Measurements from ENCODE around the gene ZNF655. TPM values are rescaled to one million over a fixed set of nuclear protein-coding genes. Genes with fewer than 3 reads are reported as not detected.
"Not testable (repeated sequence)": the region's sequence is repeated elsewhere in the genome, so short reads cannot be mapped to it uniquely, and the experiment has no call there.

The ZNF655 gene
- total RNA-seq, 1 donor from 2014 or later, result 59.7 TPM

GRCh38 chr7:99579281-99579955 lies 21.0 kb downstream of the ZNF655 start:
- Mint-ChIP-seq H3K9me3 (ENCODE audit: unreplicated experiment) (no peaks in the 10 kb centered on the region), H3K27me3 (ENCODE audit: low read depth, unreplicated experiment) (peaks cover 6% of the 10 kb centered on the region), H3K4me1 (ENCODE audit: low read depth, unreplicated experiment) (peaks cover 5% of the 10 kb centered on the region), H3K27ac (ENCODE audit: unreplicated experiment) (no peak overlapping the region), H3K36me3 (ENCODE audit: low read depth, unreplicated experiment) (no peaks in the 10 kb centered on the region), H3K4me3 (ENCODE audit: unreplicated experiment) (peak overlapping the region; percentile 67)
- Histone ChIP-seq H3K79me2 (ENCODE audit: insufficient read depth, low read length) (no peaks in the 10 kb centered on the region), H4K20me1 (ENCODE audit: insufficient read depth, low read length) (peaks cover 3% of the 10 kb centered on the region), H3K4me3 (ENCODE audit: insufficient read depth, low read depth, low read length) (peak overlapping the region; percentile 68), H3K27ac (ENCODE audit: low read depth, low read length) (no peak overlapping the region), H3K4me2 (ENCODE audit: low read length) (peak overlapping the region; percentile 92), H3K4me1 (ENCODE audit: insufficient read depth, low read length) (peaks cover 7% of the 10 kb centered on the region), H3K36me3 (ENCODE audit: insufficient read depth, low read length) (peaks cover 6% of the 10 kb centered on the region), H3K9ac (ENCODE audit: low read length) (peak overlapping the region; percentile 68), H3K9me3 (ENCODE audit: insufficient read depth, low read depth, low read length) (no peaks in the 10 kb centered on the region), H2AFZ (ENCODE audit: low read depth, low read length) (peak overlapping the region; percentile 90), H3K27me3 (ENCODE audit: insufficient read depth, low read length) (no peaks in the 10 kb centered on the region)
- no peak for FAIRE-seq
- no peak for DNase-seq (ENCODE audit: low read depth)
- TF ChIP-seq EZH2 (IDR thresholded peaks at IDR 0.05; ENCODE audit: insufficient read depth, low read length), result no peak
- TF ChIP-seq CTCF (IDR thresholded peaks at IDR 0.05; ENCODE audit: insufficient read depth, low read depth, low read length), result no peak

- Mint-ChIP-seq H3K27me3 (ENCODE audit: low read depth, unreplicated experiment) (peaks cover 10% of the 10 kb centered on the region), H3K36me3 (ENCODE audit: low read depth, unreplicated experiment) (no peaks in the 10 kb centered on the region), H3K4me1 (ENCODE audit: low read depth, unreplicated experiment) (peaks cover 5% of the 10 kb centered on the region), H3K9me3 (ENCODE audit: unreplicated experiment) (no peaks in the 10 kb centered on the region), H3K27ac (ENCODE audit: unreplicated experiment) (peak overlapping the region; percentile 62), H3K4me3 (ENCODE audit: unreplicated experiment) (peak overlapping the region; percentile 89)
- peak overlapping the region; percentile 92 for H3K4me2 ChIP-seq (ENCODE audit: low read length)
- no peaks in the 10 kb centered on the region for H3K9me3 ChIP-seq (ENCODE audit: insufficient read depth, low read depth, low read length)
- no peaks in the 10 kb centered on the region for H3K36me3 ChIP-seq (ENCODE audit: insufficient read depth, low read length)
- H3K9ac ChIP-seq (ENCODE audit: low read length), result peak overlapping the region; percentile 68
- H3K79me2 ChIP-seq (ENCODE audit: insufficient read depth, low read length), result no peaks in the 10 kb centered on the region
- H4K20me1 ChIP-seq (ENCODE audit: insufficient read depth, low read length), result peaks cover 3% of the 10 kb centered on the region
- TF ChIP-seq EZH2 (IDR thresholded peaks at IDR 0.05; ENCODE audit: insufficient read depth, low read length) (no peak), CTCF (IDR thresholded peaks at IDR 0.05; ENCODE audit: insufficient read depth, low read depth, low read length) (peak; percentile 24)
- no peak overlapping the region for H3K27ac ChIP-seq (ENCODE audit: low read depth, low read length)
- no peak for FAIRE-seq
- peak overlapping the region; percentile 90 for H2AFZ ChIP-seq (ENCODE audit: low read depth, low read length)
- peaks cover 7% of the 10 kb centered on the region for H3K4me1 ChIP-seq (ENCODE audit: insufficient read depth, low read length)
- no peaks in the 10 kb centered on the region for H3K27me3 ChIP-seq (ENCODE audit: insufficient read depth, low read length)
- peak overlapping the region; percentile 68 for H3K4me3 ChIP-seq (ENCODE audit: insufficient read depth, low read depth, low read length)
- peak; percentile 25 for DNase-seq (ENCODE audit: low read depth)
Measured at GRCh38 chr7:99579956-99580777, 21.7 kb downstream of the ZNF655 start.

GRCh38 chr7:99580778-99581332 lies 22.4 kb downstream of the ZNF655 start:
- H3K4me1 Mint-ChIP-seq (ENCODE audit: low read depth, unreplicated experiment); H4K20me1 ChIP-seq (ENCODE audit: insufficient read depth, low read length); H3K27me3 ChIP-seq (ENCODE audit: insufficient read depth, low read length); H3K79me2 ChIP-seq (ENCODE audit: insufficient read depth, low read length); H3K9me3 Mint-ChIP-seq (ENCODE audit: unreplicated experiment); H3K36me3 ChIP-seq (ENCODE audit: insufficient read depth, low read length); H3K9me3 ChIP-seq (ENCODE audit: insufficient read depth, low read depth, low read length); DNase-seq (ENCODE audit: low read depth); H3K4me1 ChIP-seq (ENCODE audit: insufficient read depth, low read length); H3K36me3 Mint-ChIP-seq (ENCODE audit: low read depth, unreplicated experiment); FAIRE-seq; H3K27ac ChIP-seq (ENCODE audit: low read depth, low read length): not testable (repeated sequence)
- H3K4me3 ChIP-seq (ENCODE audit: insufficient read depth, low read depth, low read length), result peak overlapping the region; percentile 68
- Mint-ChIP-seq H3K4me3 (ENCODE audit: unreplicated experiment) (peak overlapping the region; percentile 89), H3K27me3 (ENCODE audit: low read depth, unreplicated experiment) (peaks cover 10% of the 10 kb centered on the region), H3K27ac (ENCODE audit: unreplicated experiment) (peak overlapping the region; percentile 62)
- H2AFZ ChIP-seq (ENCODE audit: low read depth, low read length), result peak overlapping the region; percentile 90
- peak overlapping the region; percentile 68 for H3K9ac ChIP-seq (ENCODE audit: low read length)
- H3K4me2 ChIP-seq (ENCODE audit: low read length), result peak overlapping the region; percentile 92
